HL-60 (cell line): ENCODE data around the gene VPS36.

Experiments
- DNase-seq, 2 experiments: peaks; one replicate each; pipeline ENCODE4 v3.0.0-alpha.2; 2010 to 2020; ENCODE audit warnings: low read depth in 1 of 2, low spot score in 1 of 2
- H3K27ac ChIP-seq: fragments of 250-450 bp; sonication (Bioruptor Pico); replicated peaks from 2 replicates; pipeline ENCODE4 v1.5.1; 2020; ENCODE audit warnings: mild to moderate bottlenecking, moderate library complexity
- H3K27me3 ChIP-seq: fragments of 250-450 bp; sonication (Bioruptor Pico); 2 replicates; pipeline ENCODE4 v1.5.1; 2021; ENCODE audit warnings: mild to moderate bottlenecking, moderate library complexity; ENCODE audit not compliant: insufficient read depth, poor library complexity, severe bottlenecking
- H3K4me3 ChIP-seq: replicated peaks from 2 replicates; pipeline ENCODE4 v1.5.1; 2011; ENCODE audit warnings: mild to moderate bottlenecking, control low read depth, low read length; ENCODE audit not compliant: insufficient read depth
- CTCF ChIP-seq: IDR thresholded peaks from one replicate; pipeline ENCODE4 v1.5.1; 2011; ENCODE audit warnings: low read length, control low read depth, inconsistent platforms; ENCODE audit not compliant: insufficient read depth
- GABPA ChIP-seq: IDR thresholded peaks from 2 replicates; pipeline ENCODE4 v1.6.1; 2012; ENCODE audit warnings: low read depth
- POLR2AphosphoS5 ChIP-seq: IDR thresholded peaks from 2 replicates; pipeline ENCODE4 v1.6.1; 2012; ENCODE audit warnings: low read depth
- REST ChIP-seq: IDR thresholded peaks from 2 replicates; pipeline ENCODE4 v1.6.1; 2012; ENCODE audit warnings: low read depth; ENCODE audit not compliant: insufficient replicate concordance
- SPI1 ChIP-seq: IDR thresholded peaks from 2 replicates; pipeline ENCODE4 v1.6.1; 2012; ENCODE audit warnings: low read depth, mild to moderate bottlenecking, borderline replicate concordance

VPS36 gene

GRCh38 chr13:52463526-52463925 is 13.1 kb upstream of the VPS36 start:
- no peak for DNase-seq
- Histone ChIP-seq H3K27me3 (no peaks in the 10 kb centered on the region), H3K4me3 (no peak overlapping the region), H3K27ac (no peak overlapping the region)
- TF ChIP-seq POLR2AphosphoS5 (no peak), REST (no peak), CTCF (no peak), SPI1 (no peak), GABPA (no peak)

GRCh38 chr13:52461265-52461664 is 10.8 kb upstream of the VPS36 start:
- no peak for TF ChIP-seq REST
- no peak for TF ChIP-seq CTCF
- no peaks in the 10 kb centered on the region for H3K27me3 ChIP-seq
- H3K27ac ChIP-seq = no peak overlapping the region
- no peak for DNase-seq
- no peak overlapping the region for H3K4me3 ChIP-seq

GRCh38 chr13:52459668-52460067 is 9.2 kb upstream of the VPS36 start:
- TF ChIP-seq GABPA (no peak), POLR2AphosphoS5 (no peak), CTCF (no peak), REST (no peak), SPI1 (no peak)
- H3K4me3 ChIP-seq = no peak overlapping the region
- H3K27ac ChIP-seq = no peak overlapping the region
- no peak for DNase-seq
- no peaks in the 10 kb centered on the region for H3K27me3 ChIP-seq
